Left forelimb (tissue), 1 donor: ENCODE measurements around the gene PPIL4.
A peak's percentile ranks its signal among the peaks of the same experiment; 100 is the strongest.

Experiments used
- DNase-seq: peaks from one replicate; pipeline ENCODE4 v3.0.0-alpha.2; 2018; ENCODE audit warnings: low spot score

The PPIL4 gene

GRCh38 chr6:149545754-149546471, at the start of gene PPIL4:
PPIL4 (minus strand) TSS chr6:149546043; CDS start chr6:149546005, 38 bp downstream.
- peak; percentile 99 for DNase-seq

GRCh38 chr6:149593408-149593807, 47.6 kb upstream of the PPIL4 start:
- DNase-seq: no peak

GRCh38 chr6:149592983-149593382, 47.1 kb upstream of the PPIL4 start:
- DNase-seq: no peak

- DNase-seq: no peak
Observed at GRCh38 chr6:149586149-149586548, 40.3 kb upstream of the PPIL4 start.

GRCh38 chr6:149581349-149581748, 35.5 kb upstream of the PPIL4 start:
- DNase-seq: no peak

- DNase-seq: no peak
Observed at GRCh38 chr6:149580880-149581279, 35.0 kb upstream of the PPIL4 start.

GRCh38 chr6:149567945-149568585, 22.2 kb upstream of the PPIL4 start:
- no peak for DNase-seq

- no peak for DNase-seq
Observed at GRCh38 chr6:149567194-149567586, 21.3 kb upstream of the PPIL4 start.

- DNase-seq: no peak
Observed at GRCh38 chr6:149566410-149567193, 20.8 kb upstream of the PPIL4 start.

- peak; percentile 95 for DNase-seq
Observed at GRCh38 chr6:149565527-149566409, 19.9 kb upstream of the PPIL4 start, which contains the start of gene GINM1. GINM1 (plus strand) TSS chr6:149566375; CDS start chr6:149566415, 40 bp downstream.

GRCh38 chr6:149563928-149564325, 18.1 kb upstream of the PPIL4 start:
- DNase-seq: no peak

- DNase-seq: no peak
Observed at GRCh38 chr6:149563203-149563927, 17.5 kb upstream of the PPIL4 start.

- DNase-seq: no peak
Observed at GRCh38 chr6:149560736-149561135, 14.9 kb upstream of the PPIL4 start.

- no peak for DNase-seq
Observed at GRCh38 chr6:149559389-149559788, 13.5 kb upstream of the PPIL4 start.

GRCh38 chr6:149558029-149558428, 12.2 kb upstream of the PPIL4 start:
- no peak for DNase-seq

- no peak for DNase-seq
Observed at GRCh38 chr6:149551920-149552319, 6.1 kb upstream of the PPIL4 start.

GRCh38 chr6:149545258-149545753, 537 bp downstream of the PPIL4 start:
- DNase-seq: peak; percentile 78

- no peak for DNase-seq
Observed at GRCh38 chr6:149544646-149545257, 1.1 kb downstream of the PPIL4 start.

- no peak for DNase-seq
Observed at GRCh38 chr6:149541139-149541538, 4.7 kb downstream of the PPIL4 start.

- no peak for DNase-seq
Observed at GRCh38 chr6:149534742-149535141, 11.1 kb downstream of the PPIL4 start.
